Measurements from ENCODE around the gene GPR22.
A peak's percentile ranks its signal among the peaks of the same experiment; 100 is the strongest.

The GPR22 gene

GRCh38 chr7:107469929-107470328 lies at the start of gene GPR22:
GPR22 (plus strand) TSS chr7:107470057; CDS start chr7:107474061, 4,004 bp downstream.
- DNase-seq = no peak

- DNase-seq = no peak
These were observed 42.4 kb upstream of the GPR22 start for GRCh38 chr7:107427462-107427861.

GRCh38 chr7:107428642-107429041 lies 41.2 kb upstream of the GPR22 start:
- DNase-seq = no peak

GRCh38 chr7:107430057-107430456 lies 39.8 kb upstream of the GPR22 start:
- DNase-seq = no peak

- no peak for DNase-seq
These were observed 37.6 kb upstream of the GPR22 start for GRCh38 chr7:107432261-107432660.

GRCh38 chr7:107435749-107436148 lies 34.1 kb upstream of the GPR22 start:
- DNase-seq = no peak

GRCh38 chr7:107439025-107439424 lies 30.8 kb upstream of the GPR22 start:
- DNase-seq = no peak

GRCh38 chr7:107441581-107442422 lies 28.1 kb upstream of the GPR22 start:
- no peak for DNase-seq

- no peak for DNase-seq
These were observed 27.2 kb upstream of the GPR22 start for GRCh38 chr7:107442678-107443077.

GRCh38 chr7:107446531-107446930 lies 23.3 kb upstream of the GPR22 start:
- DNase-seq = no peak

GRCh38 chr7:107446988-107447387 lies 22.9 kb upstream of the GPR22 start:
- no peak for DNase-seq

GRCh38 chr7:107450970-107451369 lies 18.9 kb upstream of the GPR22 start:
- DNase-seq = no peak

- no peak for DNase-seq
These were observed 16.5 kb upstream of the GPR22 start for GRCh38 chr7:107453388-107453787.

GRCh38 chr7:107461938-107462533 lies 7.8 kb upstream of the GPR22 start:
- no peak for DNase-seq

GRCh38 chr7:107463139-107464078 lies 6.4 kb upstream of the GPR22 start:
- peak; percentile 15 to 42 for DNase-seq

- DNase-seq = no peak
These were observed 5.1 kb upstream of the GPR22 start for GRCh38 chr7:107464666-107465226.

GRCh38 chr7:107467972-107468371 lies 1.9 kb upstream of the GPR22 start:
- DNase-seq = no peak

- DNase-seq = no peak
These were observed 1.0 kb upstream of the GPR22 start for GRCh38 chr7:107468824-107469223.

- DNase-seq = no peak
These were observed 1.6 kb downstream of the GPR22 start for GRCh38 chr7:107471292-107472070.

GRCh38 chr7:107472116-107472515 lies 2.3 kb downstream of the GPR22 start:
- DNase-seq = no peak

GRCh38 chr7:107474104-107474521 lies 4.3 kb downstream of the GPR22 start:
- no peak for DNase-seq

GRCh38 chr7:107479303-107479702 lies 9.4 kb downstream of the GPR22 start:
- no peak for DNase-seq

Data from activated CD4-positive, alpha-beta T cell treated with anti-CD3 and anti-CD28 coated beads for 4 hours (primary cell).